Ovary (tissue), 3 donors: ENCODE measurements around the gene TNPO3.

Experiments
- POLR2A ChIP-seq: fragments of 450-650 bp; IDR thresholded peaks from one replicate; pipeline ENCODE4 v1.6.1; 2017; ENCODE audit warnings: antibody characterized with exemption, mild to moderate bottlenecking, moderate library complexity
- TF ChIP-seq, protein P1 (sequence below), 3 donors: fragments of 450-650 bp in 2 of 3; fragments of 200-600 bp in 1 of 3; IDR thresholded peaks; one replicate each; pipeline versions ENCODE4 v1.5.1 to v1.8.0; 2016 to 2022; ENCODE audit warnings: antibody characterized with exemption in 3 of 3, mild to moderate bottlenecking in 1 of 3
- donor health status: DM: no; HTN: no; CAD: no.

DNA sequence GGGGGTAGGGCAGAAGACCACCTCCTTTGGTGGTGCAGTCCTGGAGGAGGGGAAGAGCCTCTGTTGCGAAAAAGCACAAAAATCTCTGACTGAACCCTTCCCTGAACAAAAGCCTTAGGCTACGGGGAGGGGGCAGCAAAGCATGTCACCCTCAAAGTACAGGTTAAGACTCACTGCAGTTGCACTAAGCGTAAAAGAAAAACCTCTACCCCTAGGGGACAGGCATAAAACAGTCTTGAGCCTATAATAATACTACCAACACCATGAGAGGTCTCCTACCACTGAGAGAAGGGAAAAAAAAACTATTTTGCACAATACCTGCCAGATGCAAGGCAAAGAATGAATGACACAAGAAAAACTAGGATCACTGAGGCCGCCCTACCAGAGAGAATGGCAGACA, 17.3 kb downstream of the TNPO3 start:
- TF ChIP-seq POLR2A: no peak
- TF ChIP-seq, protein P1, sequence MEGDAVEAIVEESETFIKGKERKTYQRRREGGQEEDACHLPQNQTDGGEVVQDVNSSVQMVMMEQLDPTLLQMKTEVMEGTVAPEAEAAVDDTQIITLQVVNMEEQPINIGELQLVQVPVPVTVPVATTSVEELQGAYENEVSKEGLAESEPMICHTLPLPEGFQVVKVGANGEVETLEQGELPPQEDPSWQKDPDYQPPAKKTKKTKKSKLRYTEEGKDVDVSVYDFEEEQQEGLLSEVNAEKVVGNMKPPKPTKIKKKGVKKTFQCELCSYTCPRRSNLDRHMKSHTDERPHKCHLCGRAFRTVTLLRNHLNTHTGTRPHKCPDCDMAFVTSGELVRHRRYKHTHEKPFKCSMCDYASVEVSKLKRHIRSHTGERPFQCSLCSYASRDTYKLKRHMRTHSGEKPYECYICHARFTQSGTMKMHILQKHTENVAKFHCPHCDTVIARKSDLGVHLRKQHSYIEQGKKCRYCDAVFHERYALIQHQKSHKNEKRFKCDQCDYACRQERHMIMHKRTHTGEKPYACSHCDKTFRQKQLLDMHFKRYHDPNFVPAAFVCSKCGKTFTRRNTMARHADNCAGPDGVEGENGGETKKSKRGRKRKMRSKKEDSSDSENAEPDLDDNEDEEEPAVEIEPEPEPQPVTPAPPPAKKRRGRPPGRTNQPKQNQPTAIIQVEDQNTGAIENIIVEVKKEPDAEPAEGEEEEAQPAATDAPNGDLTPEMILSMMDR (IDR thresholded peaks at IDR 0.05): no peak
